ENCODE measurements around the gene SRSF2. TPM values are rescaled to one million over a fixed set of nuclear protein-coding genes. Genes with fewer than 3 reads are reported as not detected.

The SRSF2 gene
- total RNA-seq, 1 donor from 2014 or later = 275 TPM

DNA sequence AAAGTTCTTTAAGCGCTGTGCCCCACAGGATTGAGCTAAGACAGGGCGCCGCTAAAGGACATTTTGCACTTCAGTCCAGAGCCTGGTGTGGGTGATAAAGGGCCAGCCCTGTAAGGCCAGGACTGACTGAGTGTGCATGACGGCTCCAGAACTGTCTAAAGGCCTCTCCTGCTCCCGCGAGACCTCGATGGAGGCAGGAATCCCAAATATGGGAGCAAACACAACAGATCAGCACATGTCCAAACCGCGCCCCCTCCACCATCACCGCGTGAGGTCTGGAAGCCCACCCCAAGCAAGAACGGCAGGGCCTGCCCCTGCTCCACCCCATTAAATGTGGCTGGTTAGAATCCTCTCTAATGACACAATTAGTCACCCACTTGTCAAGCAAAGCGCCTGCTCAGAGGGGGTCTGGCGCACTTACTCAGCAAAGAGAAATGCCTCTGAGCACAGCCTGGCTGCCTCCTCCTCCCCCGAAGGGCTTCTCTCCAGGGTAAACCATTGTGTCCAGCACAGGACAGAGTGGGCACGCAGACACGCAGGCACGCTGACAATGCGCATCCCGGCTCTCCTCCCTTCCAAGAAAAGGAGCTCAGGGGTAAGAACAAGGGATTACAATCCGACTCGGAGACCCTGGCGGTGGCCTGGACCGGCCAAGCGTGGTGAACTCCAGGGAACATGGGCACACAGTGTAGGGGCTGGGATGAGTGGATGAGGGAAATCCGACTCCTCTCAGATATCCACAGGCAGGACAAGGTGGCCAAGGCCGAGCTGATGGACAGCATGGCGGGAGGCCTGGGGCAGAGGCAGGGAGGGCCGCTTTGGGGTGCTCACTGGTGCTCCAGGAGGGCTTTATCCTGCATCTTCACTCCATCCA is 27.8 kb downstream of the SRSF2 start:
- DNase-seq (ENCODE audit: low read depth) = no peak
- H3K4me3 ChIP-seq (ENCODE audit: low read depth, low read length) = peak overlapping the region; percentile 73
- TF ChIP-seq, protein P1, sequence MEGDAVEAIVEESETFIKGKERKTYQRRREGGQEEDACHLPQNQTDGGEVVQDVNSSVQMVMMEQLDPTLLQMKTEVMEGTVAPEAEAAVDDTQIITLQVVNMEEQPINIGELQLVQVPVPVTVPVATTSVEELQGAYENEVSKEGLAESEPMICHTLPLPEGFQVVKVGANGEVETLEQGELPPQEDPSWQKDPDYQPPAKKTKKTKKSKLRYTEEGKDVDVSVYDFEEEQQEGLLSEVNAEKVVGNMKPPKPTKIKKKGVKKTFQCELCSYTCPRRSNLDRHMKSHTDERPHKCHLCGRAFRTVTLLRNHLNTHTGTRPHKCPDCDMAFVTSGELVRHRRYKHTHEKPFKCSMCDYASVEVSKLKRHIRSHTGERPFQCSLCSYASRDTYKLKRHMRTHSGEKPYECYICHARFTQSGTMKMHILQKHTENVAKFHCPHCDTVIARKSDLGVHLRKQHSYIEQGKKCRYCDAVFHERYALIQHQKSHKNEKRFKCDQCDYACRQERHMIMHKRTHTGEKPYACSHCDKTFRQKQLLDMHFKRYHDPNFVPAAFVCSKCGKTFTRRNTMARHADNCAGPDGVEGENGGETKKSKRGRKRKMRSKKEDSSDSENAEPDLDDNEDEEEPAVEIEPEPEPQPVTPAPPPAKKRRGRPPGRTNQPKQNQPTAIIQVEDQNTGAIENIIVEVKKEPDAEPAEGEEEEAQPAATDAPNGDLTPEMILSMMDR (conservative IDR thresholded peaks at IDR 0.05; ENCODE audit: low read depth, low read length) = no peak

DNA sequence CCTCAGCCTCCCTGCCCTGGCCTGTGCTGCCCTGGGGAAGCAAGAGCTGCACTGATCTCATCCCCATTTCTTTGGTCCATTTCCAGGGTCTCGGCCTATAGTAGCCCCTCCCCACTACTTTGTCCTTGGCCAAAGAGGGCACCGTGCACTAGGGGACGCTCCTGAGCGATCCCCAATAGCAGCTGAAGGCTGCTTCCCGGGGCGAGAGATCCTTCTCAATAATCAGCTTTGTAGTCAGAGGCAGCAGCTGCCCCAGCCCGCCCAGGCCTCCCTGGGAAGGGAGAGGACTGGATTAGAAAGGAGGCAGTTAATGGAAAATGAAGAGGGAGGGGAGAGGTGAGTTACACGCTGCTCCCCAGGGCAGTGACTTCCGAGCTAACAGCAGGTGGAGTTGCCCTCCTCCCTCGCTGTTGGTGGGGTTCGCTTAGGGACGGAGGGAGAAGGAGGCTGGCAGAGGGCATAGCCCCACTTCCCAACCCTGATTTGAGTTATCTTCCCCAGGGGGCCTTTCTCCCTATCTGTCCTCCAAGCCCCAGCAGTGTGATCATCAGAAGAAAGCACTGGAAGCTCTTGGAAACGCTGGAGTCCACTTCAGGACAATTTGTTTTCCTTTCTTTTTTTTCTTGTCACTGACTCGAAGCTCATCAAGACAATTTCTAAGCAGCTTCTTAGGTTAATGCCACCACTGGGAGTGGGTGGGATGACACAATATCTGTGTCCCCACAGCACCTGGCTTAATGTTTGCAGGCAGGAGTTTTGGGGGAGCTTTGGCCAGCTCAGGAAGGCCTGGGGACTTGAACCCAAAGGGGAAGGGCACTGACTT is 28.9 kb downstream of the SRSF2 start:
- DNase-seq (ENCODE audit: low read depth) = no peak
- no peak overlapping the region for H3K4me3 ChIP-seq (ENCODE audit: low read depth, low read length)
- TF ChIP-seq, protein P1 (conservative IDR thresholded peaks at IDR 0.05; ENCODE audit: low read depth, low read length) = peak; percentile 35

- TF ChIP-seq, protein P1 (conservative IDR thresholded peaks at IDR 0.05; ENCODE audit: low read depth, low read length) = no peak
- DNase-seq (ENCODE audit: low read depth) = no peak
These were observed 30.3 kb downstream of the SRSF2 start for GRCh38 chr17:76706817-76707216.

GRCh38 chr17:76704805-76705204 is 32.3 kb downstream of the SRSF2 start:
- no peak overlapping the region for H3K4me3 ChIP-seq (ENCODE audit: low read depth, low read length)
- no peak for DNase-seq (ENCODE audit: low read depth)
- TF ChIP-seq, protein P1 (conservative IDR thresholded peaks at IDR 0.05; ENCODE audit: low read depth, low read length) = no peak

More at GRCh38 chr17:76706817-76707216, 30.3 kb downstream of the SRSF2 start:
- no peak overlapping the region for H3K4me3 ChIP-seq (ENCODE audit: low read depth, low read length)

DNA sequence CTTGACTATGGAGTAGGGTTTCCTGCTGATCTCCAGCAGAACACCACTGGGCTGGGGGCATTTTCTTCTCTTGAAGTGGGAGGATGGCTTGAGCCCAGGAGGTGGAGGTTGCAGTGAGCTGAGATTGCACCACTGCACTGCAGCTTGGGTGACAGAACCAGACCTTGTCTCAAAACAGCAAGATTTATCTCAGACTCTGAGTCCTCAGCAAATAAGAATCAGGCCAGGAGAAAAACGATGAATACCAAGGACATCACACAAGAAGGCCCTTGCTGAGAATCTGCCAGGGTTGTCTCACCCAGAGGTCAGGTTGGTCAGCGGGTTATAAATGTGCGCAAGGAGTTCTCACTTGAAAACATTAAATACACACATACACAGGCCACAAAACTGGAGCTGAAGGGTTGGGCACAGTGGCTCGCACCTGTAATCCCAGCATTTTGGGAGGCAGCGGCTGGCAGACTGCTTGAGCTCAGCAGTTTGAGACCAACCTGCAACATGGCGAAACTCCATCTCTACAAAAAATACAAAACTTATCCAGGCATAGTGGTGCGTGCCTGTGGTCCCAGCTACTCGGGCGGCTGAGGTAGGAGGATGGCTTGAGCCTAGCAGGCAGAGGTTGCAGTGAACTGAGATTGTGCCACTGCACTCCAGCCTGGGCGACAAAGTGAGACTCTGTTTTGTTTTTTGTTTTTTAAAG is 34.0 kb downstream of the SRSF2 start:
- TF ChIP-seq, protein P1 (conservative IDR thresholded peaks at IDR 0.05; ENCODE audit: low read depth, low read length) = no peak
- DNase-seq (ENCODE audit: low read depth) = no peak
- H3K4me3 ChIP-seq (ENCODE audit: low read depth, low read length) = no peak overlapping the region

DNA sequence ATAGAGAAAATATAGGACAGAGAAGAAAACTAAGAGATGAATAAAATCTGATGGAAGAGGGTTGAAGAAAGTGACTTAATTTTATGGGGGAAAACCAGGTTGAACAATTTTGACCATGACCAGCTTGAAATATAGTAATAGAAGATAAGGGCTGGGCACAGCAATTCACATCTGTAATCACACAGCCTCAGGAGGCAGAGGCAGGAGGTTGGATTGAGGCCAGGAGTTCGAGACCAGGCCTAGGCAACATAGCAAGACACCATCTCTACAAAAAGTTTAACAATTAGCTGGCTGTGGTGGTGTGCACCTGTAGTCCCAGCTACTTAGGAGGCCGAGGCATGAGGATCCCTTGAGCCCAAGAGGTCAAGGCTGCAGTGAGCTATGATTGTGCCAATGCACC is 35.1 kb downstream of the SRSF2 start:
- no peak overlapping the region for H3K4me3 ChIP-seq (ENCODE audit: low read depth, low read length)
- no peak for DNase-seq (ENCODE audit: low read depth)
- TF ChIP-seq, protein P1 (conservative IDR thresholded peaks at IDR 0.05; ENCODE audit: low read depth, low read length) = no peak

All from epithelial cell of proximal tubule (primary cell).